MCF 10A (cell line): ENCODE measurements around the gene UNC5CL. TPM values are rescaled to one million over a fixed set of nuclear protein-coding genes. Genes with fewer than 3 reads are reported as not detected.

Experiments used
- BruUV-seq: library from RNA; stranded (reverse); fragments of 400-500 nt; replicated peaks from 2 replicates; lab custom pipeline; 2021; lab: Mats Ljungman, UMichigan
- CTCF ChIA-PET: fragments of 300-600 bp; sonication (Branson Sonifier 250); formaldehyde crosslinking; extraction: SDS; loops from one replicate; lab custom pipeline; 2021; ENCODE audit warnings: antibody characterized with exemption, inconsistent platforms; lab: Yijun Ruan, JAX
- POLR2A ChIA-PET: fragments of 300-600, 350-650 bp; sonication (Branson Sonifier 250); formaldehyde crosslinking; extraction: SDS; loops from one replicate; lab custom pipeline; 2020; ENCODE audit warnings: antibody characterized with exemption, inconsistent platforms; lab: Yijun Ruan, JAX
- DNase-seq: peaks from one replicate; pipeline ENCODE4 v3.0.0-alpha.2; 2018; ENCODE audit not compliant: unreplicated experiment
- H3K27ac Mint-ChIP-seq: one replicate; pipeline ENCODE4 v1.8.0; 2022; ENCODE audit warnings: mild to moderate bottlenecking, low read depth, mixed read lengths; ENCODE audit not compliant: unreplicated experiment
- H3K27me3 Mint-ChIP-seq: one replicate; pipeline ENCODE4 v1.8.0; 2022; ENCODE audit warnings: mixed read lengths; ENCODE audit not compliant: insufficient read depth, unreplicated experiment
- H3K36me3 Mint-ChIP-seq: one replicate; pipeline ENCODE4 v1.8.0; 2022; ENCODE audit warnings: mild to moderate bottlenecking, moderate library complexity, mixed read lengths; ENCODE audit not compliant: insufficient read depth, unreplicated experiment
- H3K4me1 Mint-ChIP-seq: one replicate; pipeline ENCODE4 v1.8.0; 2022; ENCODE audit warnings: mixed read lengths; ENCODE audit not compliant: insufficient read depth, unreplicated experiment
- H3K4me3 Mint-ChIP-seq: one replicate; pipeline ENCODE4 v1.8.0; 2022; ENCODE audit warnings: mild to moderate bottlenecking, moderate library complexity, mixed read lengths; ENCODE audit not compliant: unreplicated experiment
- H3K9me3 Mint-ChIP-seq: one replicate; pipeline ENCODE4 v1.8.0; 2022; ENCODE audit warnings: mixed read lengths; ENCODE audit not compliant: unreplicated experiment
- CTCF ChIP-seq: fragments of 200-600 bp; IDR thresholded peaks from one replicate; pipeline ENCODE4 v1.8.0; 2022; ENCODE audit warnings: antibody characterized with exemption, mild to moderate bottlenecking; ENCODE audit not compliant: unreplicated experiment
- intact Hi-C: fragments of 100-400 bp; cut with micrococcal nuclease; formaldehyde crosslinking; loops from 2 replicates; pipeline ENCODE4 v1.14.1; 2022
- total RNA-seq: library from RNA; stranded (reverse); gene quantifications from 2 replicates; pipeline ENCODE4 v1.2.3, GENCODE V29; 2022

Gene UNC5CL
- total RNA-seq, 1 experiment from 2014 or later: 0.19 TPM

- H3K9me3 Mint-ChIP-seq: no peaks in the 10 kb centered on the region
- ChIA-PET POLR2A (interaction anchor here (1.7 kb wide), 1 partner anchor 25 kb away, joined by 6 read pairs; no protein-coding TSS in a partner anchor), CTCF (interaction anchor here (0.6 to 2.5 kb wide), 3 partner anchors 11 to 674 kb away, joined by 3 to 11 read pairs (median 3); no protein-coding TSS in a partner anchor)
- intact Hi-C loops: no loop called here
- no peaks in the 10 kb centered on the region for H3K36me3 Mint-ChIP-seq
- H3K27me3 Mint-ChIP-seq: peaks cover 20% of the 10 kb centered on the region
- TF ChIP-seq CTCF: no peak
- H3K4me3 Mint-ChIP-seq: no peak overlapping the region
- DNase-seq: no peak
- H3K4me1 Mint-ChIP-seq: peaks cover 14% of the 10 kb centered on the region
- H3K27ac Mint-ChIP-seq: peak overlapping the region; percentile 47
- BruUV-seq: no TSS peak
These were observed 42.3 kb downstream of the UNC5CL start for GRCh38 chr6:40996591-40997233.

- CTCF ChIA-PET: interaction anchor here (0.6 kb wide), 1 partner anchor 1811 kb away, joined by 3 read pairs; no protein-coding TSS in a partner anchor
- H3K4me1 Mint-ChIP-seq: peaks cover 14% of the 10 kb centered on the region
- no peak for TF ChIP-seq CTCF
- H3K4me3 Mint-ChIP-seq: no peak overlapping the region
- no TSS peak for BruUV-seq
- peaks cover 33% of the 10 kb centered on the region for H3K27me3 Mint-ChIP-seq
- DNase-seq: no peak
- no peaks in the 10 kb centered on the region for H3K36me3 Mint-ChIP-seq
- intact Hi-C loops: no loop called here
- POLR2A ChIA-PET: interaction anchor here (0.6 to 0.9 kb wide), 2 partner anchors 10 to 11 kb away, joined by 3 read pairs; no protein-coding TSS in a partner anchor
- H3K9me3 Mint-ChIP-seq: no peaks in the 10 kb centered on the region
- H3K27ac Mint-ChIP-seq: no peak overlapping the region
These were observed 46.3 kb downstream of the UNC5CL start for GRCh38 chr6:40992746-40993145.

GRCh38 chr6:40990301-40990700 lies 48.7 kb downstream of the UNC5CL start:
- DNase-seq: no peak
- ChIA-PET CTCF (no interaction called here), POLR2A (no interaction called here)
- H3K36me3 Mint-ChIP-seq: no peaks in the 10 kb centered on the region
- H3K4me1 Mint-ChIP-seq: peaks cover 5% of the 10 kb centered on the region
- TF ChIP-seq CTCF: no peak
- intact Hi-C loops: no loop called here
- H3K27me3 Mint-ChIP-seq: peaks cover 33% of the 10 kb centered on the region
- BruUV-seq: no TSS peak
- no peaks in the 10 kb centered on the region for H3K9me3 Mint-ChIP-seq
- no peak overlapping the region for H3K4me3 Mint-ChIP-seq
- H3K27ac Mint-ChIP-seq: no peak overlapping the region

- Mint-ChIP-seq H3K4me3 (no peak overlapping the region), H3K4me1 (peaks cover 5% of the 10 kb centered on the region), H3K27ac (no peak overlapping the region), H3K36me3 (no peaks in the 10 kb centered on the region), H3K27me3 (peaks cover 33% of the 10 kb centered on the region), H3K9me3 (no peaks in the 10 kb centered on the region)
- ChIA-PET CTCF (interaction anchor here (1.7 kb wide), 1 partner anchor 30 kb away, joined by 3 read pairs; no protein-coding TSS in a partner anchor), POLR2A (no interaction called here)
- BruUV-seq: no TSS peak
- DNase-seq: no peak
- TF ChIP-seq CTCF: no peak
- intact Hi-C loops: no loop called here
These were observed 49.5 kb downstream of the UNC5CL start for GRCh38 chr6:40989204-40990169.
